Fibroblast of mammary gland (primary cell): Measurements from ENCODE around the gene ACOXL.
"Not testable (repeated sequence)": the region's sequence is repeated elsewhere in the genome, so short reads cannot be mapped to it uniquely, and the experiment has no call there.

Source experiments
- DNase-seq: peaks from one replicate; pipeline ENCODE4 v3.0.0-alpha.2; 2010; ENCODE audit warnings: low read depth
- H3K4me3 ChIP-seq: 2 replicates; pipeline ENCODE4 v1.5.1; 2011; ENCODE audit warnings: low read depth, mild to moderate bottlenecking, low read length, moderate library complexity; ENCODE audit not compliant: control insufficient read depth
- TF ChIP-seq, protein P1 (sequence below): conservative IDR thresholded peaks from 2 replicates; pipeline ENCODE4 v1.5.1; 2011; ENCODE audit warnings: low read depth, low read length, inconsistent platforms; ENCODE audit not compliant: control insufficient read depth, insufficient read depth

Gene ACOXL

DNA sequence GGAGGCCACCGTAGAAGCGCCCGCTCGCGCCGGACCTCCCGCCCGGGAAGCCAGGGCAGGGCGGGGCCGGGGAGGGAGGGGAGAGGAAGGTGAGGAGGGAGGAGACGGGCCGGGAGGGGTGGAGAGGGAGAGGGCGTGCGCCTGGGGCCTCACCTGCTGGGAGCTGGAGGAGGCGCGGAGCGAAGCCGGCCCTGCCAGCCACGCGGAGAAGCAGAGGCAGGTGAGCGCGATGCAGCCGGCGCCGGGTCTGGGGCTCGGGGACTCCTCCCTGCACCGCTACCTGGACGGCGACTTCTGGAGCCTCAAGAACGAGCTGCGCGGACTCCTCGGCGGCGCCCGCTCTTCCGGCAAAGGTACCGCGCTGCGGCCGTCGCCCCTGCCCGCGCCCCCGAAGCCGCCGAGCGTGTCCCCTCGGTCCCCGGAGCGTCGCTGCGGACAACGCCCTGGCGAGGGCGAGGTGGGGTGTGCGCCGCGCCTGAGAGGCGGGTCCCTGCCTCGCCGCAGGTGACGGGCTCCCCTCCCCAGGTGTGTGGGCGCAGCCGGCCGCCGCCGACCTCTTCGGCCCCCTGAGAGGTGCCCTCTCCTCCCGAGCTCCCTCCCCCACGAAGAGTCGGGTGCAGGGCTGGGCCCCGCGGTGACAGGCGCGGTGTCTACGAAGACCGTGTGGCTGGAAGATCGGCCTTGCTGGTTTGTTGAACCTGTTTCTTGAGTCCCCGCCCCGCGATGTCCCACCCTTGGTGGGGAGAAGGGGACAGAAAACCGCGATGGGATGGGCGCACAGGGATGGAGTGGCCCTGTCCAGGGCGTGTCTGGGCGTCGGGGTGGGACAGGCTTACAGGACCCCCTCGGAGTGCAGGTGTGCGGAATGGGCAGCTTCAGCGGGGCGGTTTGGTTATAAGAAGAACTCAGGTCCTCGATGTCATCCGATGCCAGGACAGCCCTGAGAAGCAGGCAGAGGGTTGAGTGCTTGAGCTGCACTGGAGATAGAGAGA is at the start of gene ACOXL:
ACOXL (plus strand) TSS at position 152 of the 992 bp plus-strand sequence. CDS start 35,817 bp downstream, outside the sequence.
- no peak within 1 kb of the TSS for H3K4me3 ChIP-seq
- no peak for DNase-seq
- TF ChIP-seq, protein P1, sequence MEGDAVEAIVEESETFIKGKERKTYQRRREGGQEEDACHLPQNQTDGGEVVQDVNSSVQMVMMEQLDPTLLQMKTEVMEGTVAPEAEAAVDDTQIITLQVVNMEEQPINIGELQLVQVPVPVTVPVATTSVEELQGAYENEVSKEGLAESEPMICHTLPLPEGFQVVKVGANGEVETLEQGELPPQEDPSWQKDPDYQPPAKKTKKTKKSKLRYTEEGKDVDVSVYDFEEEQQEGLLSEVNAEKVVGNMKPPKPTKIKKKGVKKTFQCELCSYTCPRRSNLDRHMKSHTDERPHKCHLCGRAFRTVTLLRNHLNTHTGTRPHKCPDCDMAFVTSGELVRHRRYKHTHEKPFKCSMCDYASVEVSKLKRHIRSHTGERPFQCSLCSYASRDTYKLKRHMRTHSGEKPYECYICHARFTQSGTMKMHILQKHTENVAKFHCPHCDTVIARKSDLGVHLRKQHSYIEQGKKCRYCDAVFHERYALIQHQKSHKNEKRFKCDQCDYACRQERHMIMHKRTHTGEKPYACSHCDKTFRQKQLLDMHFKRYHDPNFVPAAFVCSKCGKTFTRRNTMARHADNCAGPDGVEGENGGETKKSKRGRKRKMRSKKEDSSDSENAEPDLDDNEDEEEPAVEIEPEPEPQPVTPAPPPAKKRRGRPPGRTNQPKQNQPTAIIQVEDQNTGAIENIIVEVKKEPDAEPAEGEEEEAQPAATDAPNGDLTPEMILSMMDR = no peak

DNA sequence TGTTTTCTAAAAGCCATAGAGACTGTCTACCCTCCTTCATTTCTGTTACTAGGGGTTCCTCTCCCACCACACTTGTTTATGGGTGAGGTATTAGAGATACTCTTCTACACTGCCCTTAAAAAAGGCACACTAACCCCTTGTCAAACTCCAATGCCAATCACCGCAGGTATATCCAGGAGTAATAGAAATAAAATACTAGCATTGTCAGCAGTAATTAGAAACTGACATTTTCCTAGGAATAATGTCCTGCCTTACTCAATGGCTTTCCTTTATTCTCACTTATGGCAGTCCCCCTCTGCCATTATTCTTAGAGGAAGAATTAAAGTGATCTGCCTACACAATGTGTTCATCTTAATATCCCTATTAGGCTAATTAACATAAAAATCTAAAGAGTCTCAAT is 49.5 kb upstream of the ACOXL start:
- DNase-seq = no peak
- TF ChIP-seq, protein P1 = no peak
- H3K4me3 ChIP-seq = no peak overlapping the region

DNA sequence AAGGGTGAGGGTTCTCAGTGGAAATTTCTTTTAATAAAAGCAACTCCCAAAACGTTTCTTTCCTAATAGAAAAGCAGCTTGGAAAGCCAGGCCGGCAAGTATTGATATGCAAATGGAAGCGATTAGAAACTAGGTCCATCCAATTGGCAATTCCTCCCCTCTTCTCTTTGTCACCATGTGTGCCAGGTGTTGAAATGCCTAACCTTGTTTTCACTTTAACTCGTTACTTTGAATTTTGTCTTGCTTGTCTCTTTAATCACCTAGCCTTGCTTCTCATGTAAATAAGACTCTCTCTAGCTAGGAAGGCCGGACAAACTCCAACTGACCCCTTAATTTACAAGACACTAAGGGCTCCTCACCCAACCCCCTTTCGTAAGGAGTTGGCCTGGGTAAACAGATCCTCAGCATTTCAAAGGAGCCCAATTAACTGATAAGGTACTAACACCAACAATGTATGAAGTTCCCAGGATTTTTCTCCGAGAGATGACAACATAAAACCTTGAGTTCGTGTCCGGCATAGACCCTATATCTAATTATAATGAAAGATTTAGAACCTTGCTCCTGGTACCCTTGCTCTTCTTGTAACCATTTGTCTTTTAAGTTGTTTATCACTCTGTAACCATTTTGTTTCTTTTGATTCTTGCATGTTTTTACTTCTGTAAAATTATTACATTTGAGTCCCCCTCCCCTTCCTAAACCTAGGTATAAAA is 44.4 kb upstream of the ACOXL start:
- H3K4me3 ChIP-seq = not testable (repeated sequence)

DNA sequence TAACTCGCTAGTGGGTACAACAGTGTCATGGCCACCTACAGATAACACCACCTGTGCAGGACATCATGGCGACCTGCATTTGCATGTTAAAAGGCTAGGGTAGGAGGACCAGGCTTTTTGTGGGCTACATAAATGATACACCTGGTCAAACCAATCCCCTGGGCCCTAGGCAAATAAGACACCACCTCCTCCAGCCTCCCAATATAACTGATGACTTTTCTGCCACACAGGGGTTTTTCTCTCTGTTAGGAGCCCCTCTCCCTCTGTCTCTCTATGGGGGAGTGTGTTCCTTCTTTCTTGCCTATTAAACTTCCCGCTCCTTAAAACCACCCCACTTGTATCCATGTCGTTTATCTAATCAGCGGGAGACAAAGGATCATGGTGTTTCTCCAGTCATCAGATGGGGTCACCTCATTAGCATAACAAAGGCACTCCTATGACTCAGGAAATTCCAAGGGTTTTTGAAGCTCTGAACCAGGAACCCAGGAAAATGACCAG is 43.7 kb upstream of the ACOXL start:
- no peak overlapping the region for H3K4me3 ChIP-seq
- no peak for DNase-seq
- TF ChIP-seq, protein P1 = no peak

More for the DNA sequence above, 44.4 kb upstream of the ACOXL start:
- not testable (repeated sequence) for DNase-seq

DNA sequence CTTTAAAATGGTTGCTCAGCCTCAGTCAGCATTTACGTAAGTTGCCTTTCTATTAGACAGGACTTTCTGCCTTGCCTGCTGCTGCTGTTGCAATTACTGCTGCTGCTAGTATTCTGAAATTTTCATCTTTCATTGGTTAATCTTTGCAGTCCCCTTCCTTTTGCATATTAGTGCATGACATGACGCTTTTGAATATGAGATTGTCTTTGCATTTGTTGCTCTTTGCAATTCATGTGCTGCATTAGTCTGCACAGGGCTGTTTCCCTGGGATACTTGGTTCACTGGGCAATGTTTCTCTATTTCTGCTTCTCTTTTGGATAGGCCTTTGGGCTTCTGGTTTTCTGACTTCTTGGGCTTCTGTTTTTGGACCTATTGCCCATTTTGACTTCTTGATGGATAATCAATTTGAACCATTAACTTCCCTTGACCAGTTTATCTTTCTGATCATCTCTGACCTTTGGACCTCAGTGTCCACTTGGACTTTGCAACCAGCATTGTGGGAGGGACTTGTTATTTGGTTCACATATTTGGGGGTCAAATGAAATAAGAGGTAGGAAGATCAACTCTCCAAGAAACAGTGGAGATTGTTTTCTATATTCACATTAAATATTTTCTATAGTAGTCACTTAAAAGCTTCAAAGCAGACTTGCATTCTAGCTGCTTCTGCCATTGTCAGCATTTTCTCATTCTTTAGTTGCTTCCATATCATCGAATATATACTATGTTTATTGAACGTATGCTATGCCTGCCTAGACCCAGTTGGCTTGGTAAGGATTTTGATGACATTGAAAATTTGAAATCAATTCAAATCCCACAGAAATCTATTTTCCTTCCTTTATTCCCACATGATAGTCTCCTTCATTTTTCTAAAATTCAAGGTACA is 42.0 kb upstream of the ACOXL start:
- DNase-seq = no peak
- H3K4me3 ChIP-seq = no peak overlapping the region
- TF ChIP-seq, protein P1 = no peak

DNA sequence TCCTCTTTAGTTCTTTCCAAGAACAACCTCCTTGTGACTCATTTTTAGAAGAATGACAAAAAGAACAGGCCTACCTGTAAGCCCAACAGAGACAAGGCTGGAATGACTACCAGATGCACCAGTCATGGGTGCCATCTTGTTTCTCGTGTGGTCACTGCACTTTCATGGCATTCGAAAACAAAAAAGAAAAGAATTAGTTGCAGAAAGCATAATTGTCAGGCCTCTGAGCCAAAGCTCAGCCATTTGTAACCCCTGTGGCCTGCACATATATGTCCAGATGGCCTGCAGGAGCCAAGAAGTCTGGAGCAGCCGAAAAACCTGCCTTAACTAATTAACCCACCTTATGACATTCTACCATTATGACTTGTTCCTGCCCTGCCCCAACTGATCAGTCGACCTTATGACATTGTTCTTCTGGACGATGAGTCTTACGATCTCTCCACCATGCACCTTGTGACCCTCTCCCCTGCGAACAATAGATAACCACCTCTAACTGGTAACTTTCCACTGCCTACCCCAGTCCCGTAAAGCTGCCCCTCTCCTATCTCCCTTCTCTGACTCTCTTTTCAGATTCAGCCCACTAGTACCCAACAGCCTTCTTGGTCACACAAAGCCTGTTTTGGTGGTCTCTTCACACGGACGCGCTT is 40.6 kb upstream of the ACOXL start:
- no peak overlapping the region for H3K4me3 ChIP-seq
- no peak for DNase-seq
- TF ChIP-seq, protein P1 = no peak

DNA sequence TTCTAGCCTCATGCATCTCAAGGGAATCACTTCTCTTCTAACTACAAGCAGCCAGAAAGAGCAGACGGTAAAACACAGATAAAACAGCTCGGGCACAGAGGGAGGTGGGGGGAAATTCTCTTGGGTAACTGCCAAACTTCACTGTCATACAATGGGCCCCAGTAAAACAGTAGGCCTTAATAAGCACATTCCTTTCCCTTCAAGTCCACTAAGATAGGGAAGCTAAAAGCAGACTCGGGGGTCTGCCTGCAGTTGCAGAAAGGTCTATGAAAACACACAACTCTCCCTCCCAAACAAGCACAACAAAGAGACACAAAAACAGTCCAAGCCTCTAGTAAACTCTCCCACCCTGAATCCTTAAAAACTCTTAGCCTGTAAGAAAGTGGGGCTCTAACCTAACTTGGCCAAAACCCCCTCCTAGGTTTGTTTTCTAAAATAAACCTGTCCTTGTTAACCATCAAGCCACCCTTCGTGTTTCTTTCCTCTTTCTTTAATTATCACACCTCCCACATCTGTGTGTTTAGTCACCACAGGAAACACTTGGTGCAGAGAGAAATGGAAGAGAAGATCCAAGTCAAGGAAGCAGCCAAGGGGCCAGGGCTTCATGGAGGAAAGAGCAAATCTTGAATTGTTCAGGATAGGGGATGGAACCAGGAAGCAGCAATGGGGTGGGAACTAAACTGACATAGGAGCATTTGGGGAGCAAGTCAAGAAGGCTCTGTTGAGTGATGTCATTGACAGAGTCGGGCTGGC is 37.1 kb upstream of the ACOXL start:
- not testable (repeated sequence) for H3K4me3 ChIP-seq, DNase-seq

DNA sequence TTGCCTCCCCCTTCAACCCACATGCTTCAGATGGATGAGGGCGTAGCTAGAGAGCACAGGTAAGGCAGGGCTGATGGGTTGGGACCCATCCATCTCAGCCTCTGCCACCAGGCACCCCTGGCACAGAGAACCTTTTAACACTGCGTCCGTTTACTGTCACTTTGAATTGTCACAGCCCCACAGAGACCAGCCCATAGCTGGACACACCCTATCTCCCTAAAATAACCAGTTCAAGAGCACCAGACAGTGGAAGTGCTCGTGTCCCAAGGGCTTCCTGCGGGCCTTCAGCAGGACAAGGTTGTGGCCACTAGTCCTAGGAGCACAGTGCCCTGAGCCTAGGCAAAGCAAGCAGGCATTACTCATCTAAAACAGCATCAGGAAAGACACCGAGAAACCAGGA is 34.1 kb upstream of the ACOXL start:
- H3K4me3 ChIP-seq, DNase-seq: not testable (repeated sequence)
